Fibroblast of lung (primary cell): ENCODE results near the gene SLC66A1. TPM values are rescaled to one million over a fixed set of nuclear protein-coding genes. Genes with fewer than 3 reads are reported as not detected.

ENCODE experiments used
- DNase-seq, 2 donors: peaks; one replicate each; pipeline versions ENCODE4 v3.0.0 to v3.0.0-alpha.2; 2010; ENCODE audit warnings: low read depth in 2 of 2
- H2AFZ ChIP-seq: 2 replicates; pipeline ENCODE4 v1.5.1; 2012; ENCODE audit warnings: low read length, control low read depth, inconsistent platforms
- H3K27ac ChIP-seq: 2 replicates; pipeline ENCODE4 v1.5.1; 2011; ENCODE audit warnings: low read length, control low read depth; ENCODE audit not compliant: insufficient read depth
- H3K27me3 ChIP-seq: 2 replicates; pipeline ENCODE4 v1.5.1; 2011; ENCODE audit warnings: mild to moderate bottlenecking, low read length; ENCODE audit not compliant: control insufficient read depth, insufficient read depth
- H3K36me3 ChIP-seq: 2 replicates; pipeline ENCODE4 v1.5.1; 2011; ENCODE audit warnings: low read length; ENCODE audit not compliant: control insufficient read depth, insufficient read depth
- H3K4me1 ChIP-seq: 2 replicates; pipeline ENCODE4 v1.5.1; 2011; ENCODE audit warnings: low read length; ENCODE audit not compliant: control insufficient read depth, insufficient read depth; ENCODE audit errors: extremely low read depth
- H3K4me2 ChIP-seq: 2 replicates; pipeline ENCODE4 v1.5.1; 2011; ENCODE audit warnings: low read length, control low read depth; ENCODE audit not compliant: insufficient read depth; ENCODE audit errors: extremely low read depth
- H3K4me3 ChIP-seq, 4 experiments: fragments of 200-600 bp in 1 of 4; sonication (generic) in 1 of 4; replicated peaks in 1 of 4; 2 replicates each; pipeline ENCODE4 v1.5.1; 2011 to 2016; ENCODE audit warnings: low read length in 4 of 4, low read depth in 3 of 4, mild to moderate bottlenecking in 3 of 4, control low read depth in 2 of 4, inconsistent platforms in 1 of 4, mixed read lengths in 1 of 4; ENCODE audit not compliant: insufficient read depth in 1 of 4; ENCODE audit errors: control extremely low read depth in 1 of 4
- H3K79me2 ChIP-seq: 2 replicates; pipeline ENCODE4 v1.5.1; 2012; ENCODE audit warnings: mild to moderate bottlenecking, low read length, inconsistent platforms; ENCODE audit not compliant: control insufficient read depth, insufficient read depth
- H3K9ac ChIP-seq: 2 replicates; pipeline ENCODE4 v1.5.1; 2011; ENCODE audit warnings: mild to moderate bottlenecking, low read length, control low read depth; ENCODE audit not compliant: insufficient read depth
- H3K9me3 ChIP-seq: 2 replicates; pipeline ENCODE4 v1.5.1; 2012; ENCODE audit warnings: low read depth, low read length; ENCODE audit not compliant: control insufficient read depth, insufficient read depth
- H4K20me1 ChIP-seq: 2 replicates; pipeline ENCODE4 v1.5.1; 2011; ENCODE audit warnings: low read length; ENCODE audit not compliant: control insufficient read depth, insufficient read depth; ENCODE audit errors: extremely low read depth
- CTCF ChIP-seq, 2 donors: IDR thresholded peaks in 1 of 2; conservative IDR thresholded peaks in 1 of 2; 1 replicate in 1 of 2; 2 replicates in 1 of 2; pipeline ENCODE4 v1.5.1; 2011 to 2012; ENCODE audit warnings: low read length in 2 of 2, control low read depth in 1 of 2, inconsistent platforms in 1 of 2, low read depth in 1 of 2, mild to moderate bottlenecking in 1 of 2
- EZH2 ChIP-seq: IDR thresholded peaks from 2 replicates; pipeline ENCODE4 v1.5.1; 2012; ENCODE audit warnings: low read length, control low read depth, mild to moderate bottlenecking; ENCODE audit errors: missing control alignments
- polyA plus RNA-seq, 2 donors: library from polyadenylated mRNA; depleted of rRNA in 1 of 2; stranded (reverse) in 1 of 2; unstranded in 1 of 2; fragments of >200 nt; gene quantifications; 2 replicates each; pipeline ENCODE4 v1.2.1, GENCODE V29; 2011 to 2012; ENCODE audit warnings: missing spikeins in 1 of 2
- total RNA-seq: library from RNA; depleted of rRNA; stranded (reverse); fragments of >200 nt; gene quantifications from 2 replicates; pipeline ENCODE4 v1.2.1, GENCODE V29; 2014

SLC66A1 gene
- total and polyA plus RNA-seq, 2 donors (not counting 1 experiment from before 2014, with no cell fraction given) = 7.1 to 18.3 TPM

GRCh38 chr1:19368050-19368449 is 55.9 kb downstream of the SLC66A1 start:
- no peak for DNase-seq
- no peak overlapping the region for H2AFZ ChIP-seq
- no peak overlapping the region for H3K27ac ChIP-seq
- H3K4me1 ChIP-seq = peaks cover 10% of the 10 kb centered on the region
- TF ChIP-seq EZH2 (no peak), CTCF (conservative IDR thresholded peaks at IDR 0.05 in 1 of 2, IDR thresholded peaks at IDR 0.05 in 1 of 2; ENCODE audit: low read depth in 1 of 2, low read length in 2 of 2) (no peak)
- H3K9ac ChIP-seq = no peak overlapping the region
- H3K36me3 ChIP-seq = peaks cover 8% of the 10 kb centered on the region
- no peaks in the 10 kb centered on the region for H4K20me1 ChIP-seq
- H3K79me2 ChIP-seq = peaks cover 21% of the 10 kb centered on the region
- H3K4me3 ChIP-seq = no peak overlapping the region
- no peaks in the 10 kb centered on the region for H3K9me3 ChIP-seq
- no peaks in the 10 kb centered on the region for H3K27me3 ChIP-seq
- no peak overlapping the region for H3K4me2 ChIP-seq

- Histone ChIP-seq H4K20me1 (no peaks in the 10 kb centered on the region), H3K4me1 (peaks cover 11% of the 10 kb centered on the region), H3K27ac (no peak overlapping the region), H3K9ac (no peak overlapping the region), H3K9me3 (no peaks in the 10 kb centered on the region), H3K27me3 (no peaks in the 10 kb centered on the region), H3K79me2 (peaks cover 24% of the 10 kb centered on the region), H2AFZ (no peak overlapping the region), H3K4me2 (no peak overlapping the region), H3K36me3 (peaks cover 8% of the 10 kb centered on the region), H3K4me3 (no peak overlapping the region)
- DNase-seq = no peak
- TF ChIP-seq CTCF (conservative IDR thresholded peaks at IDR 0.05 in 1 of 2, IDR thresholded peaks at IDR 0.05 in 1 of 2; ENCODE audit: low read depth in 1 of 2, low read length in 2 of 2) (no peak), EZH2 (no peak)
Observed at GRCh38 chr1:19368964-19369363, 56.8 kb downstream of the SLC66A1 start.

GRCh38 chr1:19369396-19370090 is 57.4 kb downstream of the SLC66A1 start:
- Histone ChIP-seq H3K79me2 (peaks cover 24% of the 10 kb centered on the region), H3K36me3 (peaks cover 8% of the 10 kb centered on the region), H3K27me3 (no peaks in the 10 kb centered on the region), H4K20me1 (no peaks in the 10 kb centered on the region), H3K9me3 (no peaks in the 10 kb centered on the region), H2AFZ (no peak overlapping the region), H3K4me3 (no peak overlapping the region), H3K4me1 (peaks cover 11% of the 10 kb centered on the region), H3K9ac (no peak overlapping the region), H3K4me2 (no peak overlapping the region), H3K27ac (no peak overlapping the region)
- TF ChIP-seq EZH2 (no peak), CTCF (conservative IDR thresholded peaks at IDR 0.05 in 1 of 2, IDR thresholded peaks at IDR 0.05 in 1 of 2; ENCODE audit: low read depth in 1 of 2, low read length in 2 of 2) (no peak)
- DNase-seq = no peak
